Activated CD8-positive, alpha-beta T cell treated with anti-CD3 and anti-CD28 coated beads for 36 hours (primary cell): ENCODE results near the gene TUSC2. TPM values are rescaled to one million over a fixed set of nuclear protein-coding genes. Genes with fewer than 3 reads are reported as not detected.

Experiments used
- ATAC-seq: fragments of 200-7000 bp; cut with Tn5 transposase; one replicate; pipeline ENCODE4 v1.10.0; 2021; ENCODE audit warnings: mild to moderate bottlenecking, moderate library complexity
- CTCF ChIA-PET: fragments of 350-600 bp; sonication (Branson Sonifier 250); formaldehyde crosslinking; loops from one replicate; lab custom pipeline; 2021; ENCODE audit warnings: antibody characterized with exemption; lab: Charles Lee
- POLR2A ChIA-PET: fragments of 350-600 bp; sonication (Branson Sonifier 250); formaldehyde crosslinking; loops from one replicate; lab custom pipeline; 2021; ENCODE audit warnings: antibody characterized with exemption; lab: Charles Lee
- DNase-seq: peaks from one replicate; pipeline ENCODE4 v3.0.0-alpha.2; 2020
- H3K27ac Mint-ChIP-seq: one replicate; pipeline ENCODE4 v1.8.0; 2021; ENCODE audit warnings: mild to moderate bottlenecking, mixed read lengths
- H3K27me3 Mint-ChIP-seq: one replicate; pipeline ENCODE4 v1.8.0; 2021; ENCODE audit warnings: mixed read lengths
- H3K36me3 Mint-ChIP-seq: one replicate; pipeline ENCODE4 v1.8.0; 2021; ENCODE audit warnings: low read depth, mixed read lengths
- H3K4me1 Mint-ChIP-seq: one replicate; pipeline ENCODE4 v1.8.0; 2021; ENCODE audit warnings: low read depth, mixed read lengths
- H3K4me3 Mint-ChIP-seq: one replicate; pipeline ENCODE4 v1.8.0; 2021; ENCODE audit warnings: mild to moderate bottlenecking, moderate library complexity, mixed read lengths
- H3K9me3 Mint-ChIP-seq: one replicate; pipeline ENCODE4 v1.8.0; 2021; ENCODE audit warnings: mixed read lengths
- CTCF ChIP-seq: fragments of 200-600 bp; IDR thresholded peaks from one replicate; pipeline ENCODE4 v1.8.0; 2022; ENCODE audit warnings: antibody characterized with exemption, mild to moderate bottlenecking
- intact Hi-C: fragments of 100-400 bp; cut with micrococcal nuclease; formaldehyde crosslinking; loops from one replicate; pipeline ENCODE4 v1.10.0; 2022
- total RNA-seq, 2 experiments: library from RNA; stranded (reverse); gene quantifications; one replicate each; pipeline ENCODE4 v1.2.3, GENCODE V29; 2021

The TUSC2 gene
- total RNA-seq, 2 experiments from 2014 or later, result 16.7 to 19.5 TPM

GRCh38 chr3:50333744-50334328 lies 5.8 kb upstream of the TUSC2 start:
- intact Hi-C loops, result no loop called here
- no peak for ATAC-seq
- POLR2A ChIA-PET, result interaction anchor here (0.7 to 12.3 kb wide), 3 partner anchors 14 to 35 kb away, joined by 3 to 137 read pairs (median 126); partner anchors contain the start of genes CYB561D2, HYAL2, HYAL3 and NAA80

GRCh38 chr3:50331364-50331907 lies 3.4 kb upstream of the TUSC2 start:
- no peak for ATAC-seq
- CTCF ChIA-PET, result no interaction called here
- Mint-ChIP-seq H3K9me3 (no peaks in the 10 kb centered on the region), H3K4me3 (no peak overlapping the region), H3K36me3 (peaks cover 60% of the 10 kb centered on the region), H3K27me3 (no peaks in the 10 kb centered on the region), H3K4me1 (peaks cover 40% of the 10 kb centered on the region), H3K27ac (no peak overlapping the region)
- intact Hi-C loops, result no loop called here
- DNase-seq, result no peak
- no peak for TF ChIP-seq CTCF
- POLR2A ChIA-PET, result interaction anchor here (0.6 to 10.9 kb wide), 5 partner anchors 9 to 257 kb away, joined by 3 to 126 read pairs (median 5); partner anchors contain the start of genes HYAL2, HYAL3, NAA80 and RASSF1

More at GRCh38 chr3:50333744-50334328, 5.8 kb upstream of the TUSC2 start:
- H3K27ac Mint-ChIP-seq, result peak overlapping the region; percentile 91
- peak overlapping the region; percentile 88 for H3K4me3 Mint-ChIP-seq
- CTCF ChIA-PET, result interaction anchor here (1.4 to 6.1 kb wide), 3 partner anchors 10 to 108 kb away, joined by 3 to 40 read pairs (median 8); partner anchors contain the start of gene HYAL2
- H3K27me3 Mint-ChIP-seq, result no peaks in the 10 kb centered on the region
- no peak for DNase-seq
- peaks cover 74% of the 10 kb centered on the region for H3K36me3 Mint-ChIP-seq
- no peaks in the 10 kb centered on the region for H3K9me3 Mint-ChIP-seq
- peaks cover 32% of the 10 kb centered on the region for H3K4me1 Mint-ChIP-seq
- no peak for TF ChIP-seq CTCF

- Mint-ChIP-seq H3K36me3 (peaks cover 49% of the 10 kb centered on the region), H3K27me3 (no peaks in the 10 kb centered on the region), H3K4me1 (peaks cover 32% of the 10 kb centered on the region), H3K9me3 (no peaks in the 10 kb centered on the region), H3K4me3 (no peak overlapping the region), H3K27ac (no peak overlapping the region)
- ATAC-seq (no peak), DNase-seq (no peak)
- ChIA-PET POLR2A (interaction anchor here (1.0 to 10.9 kb wide), 4 partner anchors 10 to 38 kb away, joined by 3 to 126 read pairs (median 4); partner anchors contain the start of genes HYAL2, IFRD2, RASSF1 and ZMYND10), CTCF (interaction anchor here (2.8 kb wide), 1 partner anchor 84 kb away, joined by 9 read pairs; no protein-coding TSS in a partner anchor)
- no peak for TF ChIP-seq CTCF
- intact Hi-C loops, result no loop called here
These were observed 2.3 kb upstream of the TUSC2 start for GRCh38 chr3:50330330-50330729.

GRCh38 chr3:50327129-50327528 lies 894 bp downstream of the TUSC2 start:
- H3K27me3 Mint-ChIP-seq, result no peaks in the 10 kb centered on the region
- ATAC-seq (no peak), DNase-seq (no peak)
- ChIA-PET CTCF (interaction anchor here (0.8 to 2.0 kb wide), 6 partner anchors 7 to 28 kb away, joined by 3 to 17 read pairs (median 7); partner anchors contain the start of genes HYAL3 and NAA80), POLR2A (interaction anchor here (1.0 to 3.2 kb wide), 7 partner anchors 8 to 51 kb away, joined by 3 to 51 read pairs (median 3); partner anchors contain the start of gene ZMYND10)
- no peaks in the 10 kb centered on the region for H3K9me3 Mint-ChIP-seq
- H3K36me3 Mint-ChIP-seq, result peaks cover 23% of the 10 kb centered on the region
- H3K27ac Mint-ChIP-seq, result peak overlapping the region; percentile 71
- peak overlapping the region; percentile 81 for H3K4me3 Mint-ChIP-seq
- peaks cover 22% of the 10 kb centered on the region for H3K4me1 Mint-ChIP-seq
- intact Hi-C loops, result no loop called here
- no peak for TF ChIP-seq CTCF
